CD14-positive monocyte (primary cell): Measurements from ENCODE around the gene TMCC3. TPM values are rescaled to one million over a fixed set of nuclear protein-coding genes. Genes with fewer than 3 reads are reported as not detected.

Experiments
- DNase-seq, 3 donors: peaks; one replicate each; pipeline ENCODE4 v3.0.0-alpha.2; 2011 to 2022
- H2AFZ ChIP-seq: 2 replicates; pipeline ENCODE4 v1.6.0; 2012; ENCODE audit warnings: mild to moderate bottlenecking, low read depth, low read length, inconsistent platforms; ENCODE audit not compliant: insufficient read depth, poor library complexity, severe bottlenecking
- H3K27ac ChIP-seq, 2 donors: 1 replicate in 1 of 2; 2 replicates in 1 of 2; pipeline ENCODE4 v1.5.1; 2012 to 2013; ENCODE audit warnings: low read length in 2 of 2, control low read depth in 1 of 2, inconsistent platforms in 1 of 2, low read depth in 1 of 2, mild to moderate bottlenecking in 1 of 2
- H3K27me3 ChIP-seq, 2 donors: one replicate each; pipeline versions ENCODE4 v1.6.0 to v1.6.1; 2011 to 2013; ENCODE audit warnings: low read length in 2 of 2; ENCODE audit not compliant: control insufficient read depth in 2 of 2, insufficient read depth in 2 of 2
- H3K36me3 ChIP-seq, 2 donors: replicated peaks in 1 of 2; 1 replicate in 1 of 2; 2 replicates in 1 of 2; pipeline versions ENCODE4 v1.5.1 to v1.6.1; 2012 to 2013; ENCODE audit warnings: low read length in 2 of 2, control low read depth in 1 of 2, inconsistent platforms in 1 of 2, mild to moderate bottlenecking in 1 of 2; ENCODE audit not compliant: insufficient read depth in 2 of 2, control insufficient read depth in 1 of 2
- H3K4me1 ChIP-seq, 2 donors: 1 replicate in 1 of 2; 2 replicates in 1 of 2; pipeline versions ENCODE4 v1.5.1 to v1.6.1; 2012 to 2013; ENCODE audit warnings: low read length in 2 of 2, control low read depth in 1 of 2, inconsistent platforms in 1 of 2, mild to moderate bottlenecking in 1 of 2, moderate library complexity in 1 of 2; ENCODE audit not compliant: insufficient read depth in 2 of 2, control insufficient read depth in 1 of 2
- H3K4me2 ChIP-seq: replicated peaks from 2 replicates; pipeline ENCODE3; 2012; ENCODE audit warnings: low read length, moderate library complexity, mild to moderate bottlenecking; ENCODE audit not compliant: poor library complexity, severe bottlenecking; ENCODE audit errors: extremely low read depth
- H3K4me3 ChIP-seq, 3 experiments: fragments of 200-600 bp in 1 of 3; sonication (generic) in 1 of 3; replicated peaks in 1 of 3; 1 replicate in 2 of 3; 2 replicates in 1 of 3; pipeline ENCODE4 v1.5.1; 2011 to 2013; ENCODE audit warnings: low read length in 3 of 3, mild to moderate bottlenecking in 3 of 3, control low read depth in 2 of 3, low read depth in 2 of 3, inconsistent platforms in 1 of 3, moderate library complexity in 1 of 3
- H3K79me2 ChIP-seq: 2 replicates; pipeline ENCODE4 v1.6.0; 2012; ENCODE audit warnings: mild to moderate bottlenecking, control low read depth, inconsistent platforms, low read length, moderate library complexity; ENCODE audit not compliant: insufficient read depth
- H3K9ac ChIP-seq: 2 replicates; pipeline ENCODE4 v1.6.0; 2017; ENCODE audit warnings: low read length, mild to moderate bottlenecking; ENCODE audit not compliant: insufficient read depth, poor library complexity, severe bottlenecking
- H3K9me3 ChIP-seq, 2 donors: replicated peaks in 1 of 2; 1 replicate in 1 of 2; 2 replicates in 1 of 2; pipeline versions ENCODE4 v1.5.1 to v1.6.1; 2012 to 2013; ENCODE audit warnings: low read length in 2 of 2, control low read depth in 1 of 2; ENCODE audit not compliant: control insufficient read depth in 1 of 2, insufficient read depth in 1 of 2
- H4K20me1 ChIP-seq: 2 replicates; pipeline ENCODE4 v1.6.0; 2012; ENCODE audit warnings: mild to moderate bottlenecking, low read length, control low read depth, moderate library complexity; ENCODE audit not compliant: insufficient read depth
- H3K27ac Mint-ChIP-seq, 7 donors: one replicate each; pipeline ENCODE4 v1.8.0; 2020; ENCODE audit warnings: mild to moderate bottlenecking in 7 of 7, mixed read lengths in 7 of 7, moderate library complexity in 6 of 7, inconsistent platforms in 2 of 7
- H3K27me3 Mint-ChIP-seq, 3 donors: one replicate each; pipeline ENCODE4 v1.8.0; 2021 to 2022; ENCODE audit warnings: low read depth in 3 of 3, mild to moderate bottlenecking in 3 of 3, mixed read lengths in 3 of 3, moderate library complexity in 3 of 3, inconsistent platforms in 1 of 3
- H3K36me3 Mint-ChIP-seq, 2 donors: one replicate each; pipeline ENCODE4 v1.8.0; 2020; ENCODE audit warnings: mixed read lengths in 2 of 2, inconsistent platforms in 1 of 2, mild to moderate bottlenecking in 1 of 2
- H3K4me1 Mint-ChIP-seq: one replicate; pipeline ENCODE4 v1.8.0; 2020; ENCODE audit warnings: mild to moderate bottlenecking, mixed read lengths
- H3K4me3 Mint-ChIP-seq, 2 donors: one replicate each; pipeline ENCODE4 v1.8.0; 2020; ENCODE audit warnings: mild to moderate bottlenecking in 2 of 2, mixed read lengths in 2 of 2, moderate library complexity in 1 of 2
- H3K9me3 Mint-ChIP-seq, 7 donors: one replicate each; pipeline ENCODE4 v1.8.0; 2020 to 2022; ENCODE audit warnings: mixed read lengths in 7 of 7, mild to moderate bottlenecking in 6 of 7, moderate library complexity in 6 of 7, inconsistent platforms in 2 of 7
- WGBS: methylation state at CpG from one replicate; pipeline ENCODE4 v1.1.5; 2013; ENCODE audit warnings: missing lambda C conversion rate; ENCODE audit not compliant: insufficient coverage; 5-methylcytosine and 5-hydroxymethylcytosine counted together
- intact Hi-C, 2 donors: fragments of 100-400 bp; cut with micrococcal nuclease; formaldehyde crosslinking; loops; one replicate each; pipeline versions ENCODE4 v1.15.0 to v1.15.1; 2023
- polyA plus RNA-seq, 3 donors: library from polyadenylated mRNA; depleted of rRNA in 1 of 3; unstranded in 2 of 3; stranded (reverse) in 1 of 3; fragments of 300-500 nt in 2 of 3; fragments of >200 nt in 1 of 3; fragmentation: Illumina TruSeq in 2 of 3; gene quantifications; 1 replicate in 2 of 3; 2 replicates in 1 of 3; pipeline ENCODE4 v1.2.3, GENCODE V29; 2012 to 2021
- TF ChIP-seq, protein P1 (sequence below): fragments of 200-600 bp; IDR thresholded peaks from one replicate; pipeline ENCODE4 v1.8.0; 2022; ENCODE audit warnings: antibody characterized with exemption, mild to moderate bottlenecking

Gene TMCC3
- polyA plus RNA-seq, 3 donors = 3.4 to 14.7 (median 7.1) TPM

DNA sequence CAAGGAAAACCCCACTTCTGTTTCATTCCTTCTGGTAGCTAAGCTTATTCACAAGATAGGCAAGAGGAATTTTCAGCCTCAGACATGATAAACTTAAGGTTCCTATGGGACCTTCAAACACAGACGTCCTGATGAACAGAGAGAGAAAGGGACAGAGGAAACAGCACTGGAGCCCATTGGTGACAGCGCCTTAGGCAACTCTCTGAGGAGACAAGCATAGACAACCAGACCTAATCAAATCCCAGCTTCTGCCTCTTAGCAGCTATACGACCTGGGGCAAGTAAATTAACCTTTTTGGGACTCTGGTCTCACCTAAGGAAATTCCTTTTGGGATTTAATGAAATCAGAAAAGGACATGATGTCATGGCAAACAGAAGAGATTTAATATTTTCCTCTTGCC lies 33.3 kb downstream of the TMCC3 start:
- no peaks in the 10 kb centered on the region for H3K79me2 ChIP-seq
- H3K4me3 Mint-ChIP-seq = no peak overlapping the region
- TF ChIP-seq, protein P1, sequence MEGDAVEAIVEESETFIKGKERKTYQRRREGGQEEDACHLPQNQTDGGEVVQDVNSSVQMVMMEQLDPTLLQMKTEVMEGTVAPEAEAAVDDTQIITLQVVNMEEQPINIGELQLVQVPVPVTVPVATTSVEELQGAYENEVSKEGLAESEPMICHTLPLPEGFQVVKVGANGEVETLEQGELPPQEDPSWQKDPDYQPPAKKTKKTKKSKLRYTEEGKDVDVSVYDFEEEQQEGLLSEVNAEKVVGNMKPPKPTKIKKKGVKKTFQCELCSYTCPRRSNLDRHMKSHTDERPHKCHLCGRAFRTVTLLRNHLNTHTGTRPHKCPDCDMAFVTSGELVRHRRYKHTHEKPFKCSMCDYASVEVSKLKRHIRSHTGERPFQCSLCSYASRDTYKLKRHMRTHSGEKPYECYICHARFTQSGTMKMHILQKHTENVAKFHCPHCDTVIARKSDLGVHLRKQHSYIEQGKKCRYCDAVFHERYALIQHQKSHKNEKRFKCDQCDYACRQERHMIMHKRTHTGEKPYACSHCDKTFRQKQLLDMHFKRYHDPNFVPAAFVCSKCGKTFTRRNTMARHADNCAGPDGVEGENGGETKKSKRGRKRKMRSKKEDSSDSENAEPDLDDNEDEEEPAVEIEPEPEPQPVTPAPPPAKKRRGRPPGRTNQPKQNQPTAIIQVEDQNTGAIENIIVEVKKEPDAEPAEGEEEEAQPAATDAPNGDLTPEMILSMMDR = no peak
- peaks cover 8 to 15% of the 10 kb centered on the region in 2 donors for H3K4me1 ChIP-seq
- H3K27ac Mint-ChIP-seq = no peak overlapping the region
- 100% methylated on average over 1 of the region's 3 CpGs for WGBS
- peaks cover 11% of the 10 kb centered on the region for H3K4me1 Mint-ChIP-seq
- H4K20me1 ChIP-seq = peaks cover 44% of the 10 kb centered on the region
- H3K9me3 Mint-ChIP-seq = peaks cover 0 to 2% (median 0%) of the 10 kb centered on the region in 7 donors
- H3K36me3 ChIP-seq = no peaks in the 10 kb centered on the region
- intact Hi-C loops = no loop called here
- peaks cover 0 to 6% (median 4%) of the 10 kb centered on the region in 3 donors for H3K27me3 Mint-ChIP-seq
- no peak overlapping the region for H2AFZ ChIP-seq
- no peak overlapping the region for H3K4me2 ChIP-seq
- H3K9me3 ChIP-seq = no peaks in the 10 kb centered on the region
- no peak for DNase-seq
- H3K27me3 ChIP-seq = no peaks in the 10 kb centered on the region
- peaks cover 0 to 2% of the 10 kb centered on the region in 2 donors for H3K36me3 Mint-ChIP-seq
- H3K4me3 ChIP-seq = no peak overlapping the region
- H3K27ac ChIP-seq = no peak overlapping the region
- no peak overlapping the region for H3K9ac ChIP-seq

GRCh38 chr12:94616203-94616729 lies 34.1 kb downstream of the TMCC3 start:
- Histone ChIP-seq H3K27me3 (no peaks in the 10 kb centered on the region), H3K36me3 (no peaks in the 10 kb centered on the region), H3K27ac (no peak overlapping the region), H3K9ac (no peak overlapping the region), H3K4me2 (no peak overlapping the region), H3K4me1 (peaks cover 0 to 7% of the 10 kb centered on the region in 2 donors), H3K79me2 (no peaks in the 10 kb centered on the region), H4K20me1 (peaks cover 42% of the 10 kb centered on the region), H2AFZ (no peak overlapping the region), H3K4me3 (no peak overlapping the region), H3K9me3 (no peaks in the 10 kb centered on the region)
- H3K27ac Mint-ChIP-seq = no peak overlapping the region
- intact Hi-C loops = no loop called here
- DNase-seq = no peak
- peaks cover 0 to 2% (median 0%) of the 10 kb centered on the region in 7 donors for H3K9me3 Mint-ChIP-seq
- no peak overlapping the region for H3K4me3 Mint-ChIP-seq
- H3K36me3 Mint-ChIP-seq = no peaks in the 10 kb centered on the region
- H3K4me1 Mint-ChIP-seq = peaks cover 3% of the 10 kb centered on the region
- H3K27me3 Mint-ChIP-seq = peaks cover 0 to 7% (median 4%) of the 10 kb centered on the region in 3 donors
- WGBS = 98% methylated on average over 9 of the region's 11 CpGs
- TF ChIP-seq, protein P1 = no peak
